HG02763 (cell line): ENCODE data around the gene IDH3B.

Source experiments
- ATAC-seq: cut with Tn5 transposase; IDR thresholded peaks from one replicate; pipeline ENCODE4 v1.9.1; 2021; ENCODE audit warnings: mild to moderate bottlenecking, moderate library complexity; ENCODE audit not compliant: unreplicated experiment

Gene IDH3B

GRCh38 chr20:2624190-2624589 lies 39.8 kb downstream of the IDH3B start:
- ATAC-seq = no peak

GRCh38 chr20:2619961-2620595 lies 43.9 kb downstream of the IDH3B start:
- no peak for ATAC-seq

- no peak for ATAC-seq
Observed at GRCh38 chr20:2619337-2619736, 44.7 kb downstream of the IDH3B start.

- ATAC-seq = no peak
Observed at GRCh38 chr20:2618815-2619214, 45.2 kb downstream of the IDH3B start.

- no peak for ATAC-seq
Observed at GRCh38 chr20:2617099-2617714, 46.8 kb downstream of the IDH3B start.

- ATAC-seq = no peak
Observed at GRCh38 chr20:2616634-2617033, 47.4 kb downstream of the IDH3B start.

GRCh38 chr20:2612073-2612472 lies 51.9 kb downstream of the IDH3B start:
- no peak for ATAC-seq

GRCh38 chr20:2610941-2611720 lies 52.9 kb downstream of the IDH3B start:
- no peak for ATAC-seq

- no peak for ATAC-seq
Observed at GRCh38 chr20:2610326-2610725, 53.7 kb downstream of the IDH3B start.
